Measurements from ENCODE around the gene EYA4. TPM values are rescaled to one million over a fixed set of nuclear protein-coding genes. Genes with fewer than 3 reads are reported as not detected.

Gene EYA4
- total RNA-seq, 1 donor from 2014 or later: 1.6 TPM

DNA sequence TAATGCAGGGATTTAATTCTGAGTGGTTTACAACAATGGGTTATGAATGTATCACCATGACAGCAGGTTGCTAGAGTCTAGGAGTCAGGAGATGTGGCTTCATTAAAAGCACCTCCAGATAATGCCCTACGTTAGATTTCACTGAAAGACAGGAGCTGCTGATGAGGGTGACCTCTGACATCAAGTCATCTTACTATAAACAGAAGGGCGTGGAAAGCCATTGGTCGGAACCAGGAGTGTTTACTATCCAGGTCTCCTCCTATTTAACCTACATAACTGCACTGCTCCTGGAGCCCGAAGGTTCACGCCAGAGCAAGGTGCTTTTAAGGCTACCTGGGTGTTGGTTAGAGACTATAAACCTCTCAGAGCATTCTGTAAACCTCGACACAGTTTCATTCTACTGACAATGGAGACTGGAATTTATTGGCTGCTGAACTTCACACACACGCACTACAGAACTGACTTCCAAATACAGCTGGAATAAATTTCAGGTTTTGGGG lies 128.7 kb downstream of the EYA4 start:
- Mint-ChIP-seq H3K27ac (ENCODE audit: unreplicated experiment) (no peak overlapping the region), H3K36me3 (ENCODE audit: low read depth, unreplicated experiment) (no peaks in the 10 kb centered on the region), H3K9me3 (ENCODE audit: unreplicated experiment) (no peaks in the 10 kb centered on the region), H3K27me3 (ENCODE audit: low read depth, unreplicated experiment) (no peaks in the 10 kb centered on the region), H3K4me1 (ENCODE audit: low read depth, unreplicated experiment) (no peaks in the 10 kb centered on the region), H3K4me3 (ENCODE audit: unreplicated experiment) (no peak overlapping the region)
- H3K36me3 ChIP-seq (ENCODE audit: insufficient read depth, low read length): no peaks in the 10 kb centered on the region
- TF ChIP-seq, protein P1, sequence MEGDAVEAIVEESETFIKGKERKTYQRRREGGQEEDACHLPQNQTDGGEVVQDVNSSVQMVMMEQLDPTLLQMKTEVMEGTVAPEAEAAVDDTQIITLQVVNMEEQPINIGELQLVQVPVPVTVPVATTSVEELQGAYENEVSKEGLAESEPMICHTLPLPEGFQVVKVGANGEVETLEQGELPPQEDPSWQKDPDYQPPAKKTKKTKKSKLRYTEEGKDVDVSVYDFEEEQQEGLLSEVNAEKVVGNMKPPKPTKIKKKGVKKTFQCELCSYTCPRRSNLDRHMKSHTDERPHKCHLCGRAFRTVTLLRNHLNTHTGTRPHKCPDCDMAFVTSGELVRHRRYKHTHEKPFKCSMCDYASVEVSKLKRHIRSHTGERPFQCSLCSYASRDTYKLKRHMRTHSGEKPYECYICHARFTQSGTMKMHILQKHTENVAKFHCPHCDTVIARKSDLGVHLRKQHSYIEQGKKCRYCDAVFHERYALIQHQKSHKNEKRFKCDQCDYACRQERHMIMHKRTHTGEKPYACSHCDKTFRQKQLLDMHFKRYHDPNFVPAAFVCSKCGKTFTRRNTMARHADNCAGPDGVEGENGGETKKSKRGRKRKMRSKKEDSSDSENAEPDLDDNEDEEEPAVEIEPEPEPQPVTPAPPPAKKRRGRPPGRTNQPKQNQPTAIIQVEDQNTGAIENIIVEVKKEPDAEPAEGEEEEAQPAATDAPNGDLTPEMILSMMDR (IDR thresholded peaks at IDR 0.05; ENCODE audit: insufficient read depth, low read depth, low read length): no peak
- no peak for TF ChIP-seq EZH2 (IDR thresholded peaks at IDR 0.05; ENCODE audit: insufficient read depth, low read length)
- no peak overlapping the region for H3K4me3 ChIP-seq (ENCODE audit: insufficient read depth, low read depth, low read length)
- H3K9me3 ChIP-seq (ENCODE audit: insufficient read depth, low read depth, low read length): no peaks in the 10 kb centered on the region
- no peak overlapping the region for H3K4me2 ChIP-seq (ENCODE audit: low read length)
- H3K79me2 ChIP-seq (ENCODE audit: insufficient read depth, low read length): no peaks in the 10 kb centered on the region
- no peaks in the 10 kb centered on the region for H4K20me1 ChIP-seq (ENCODE audit: insufficient read depth, low read length)
- no peak overlapping the region for H2AFZ ChIP-seq (ENCODE audit: low read depth, low read length)
- DNase-seq (ENCODE audit: low read depth) (no peak), FAIRE-seq (no peak)
- no peak overlapping the region for H3K27ac ChIP-seq (ENCODE audit: low read depth, low read length)
- H3K27me3 ChIP-seq (ENCODE audit: insufficient read depth, low read length): no peaks in the 10 kb centered on the region
- no peak overlapping the region for H3K9ac ChIP-seq (ENCODE audit: low read length)
- no peaks in the 10 kb centered on the region for H3K4me1 ChIP-seq (ENCODE audit: insufficient read depth, low read length)

DNA sequence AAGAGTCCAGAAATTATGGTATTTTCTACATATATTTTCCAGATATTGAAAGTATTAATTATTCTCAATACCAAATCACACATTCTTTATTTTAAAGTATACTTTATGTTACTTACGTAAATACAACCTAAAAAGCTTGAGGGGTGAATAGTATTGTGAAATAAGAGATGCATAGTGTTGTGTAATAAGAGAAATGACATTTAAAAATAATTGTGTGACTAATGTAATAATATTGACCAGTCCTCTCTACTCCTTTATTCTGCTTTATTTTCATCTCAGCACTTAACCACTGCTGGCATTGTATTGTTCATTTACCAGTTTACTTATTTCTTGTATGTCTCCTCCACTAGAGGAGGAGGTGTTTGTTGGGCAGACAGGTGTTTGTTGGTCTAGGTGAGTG lies 135.6 kb downstream of the EYA4 start:
- H3K4me1 Mint-ChIP-seq (ENCODE audit: low read depth, unreplicated experiment): peaks cover 4% of the 10 kb centered on the region
- Histone ChIP-seq H4K20me1 (ENCODE audit: insufficient read depth, low read length) (no peaks in the 10 kb centered on the region), H3K79me2 (ENCODE audit: insufficient read depth, low read length) (no peaks in the 10 kb centered on the region), H3K36me3 (ENCODE audit: insufficient read depth, low read length) (no peaks in the 10 kb centered on the region), H3K4me2 (ENCODE audit: low read length) (no peak overlapping the region), H3K9me3 (ENCODE audit: insufficient read depth, low read depth, low read length) (no peaks in the 10 kb centered on the region), H3K27ac (ENCODE audit: low read depth, low read length) (no peak overlapping the region), H3K27me3 (ENCODE audit: insufficient read depth, low read length) (no peaks in the 10 kb centered on the region), H3K4me3 (ENCODE audit: insufficient read depth, low read depth, low read length) (no peak overlapping the region), H3K9ac (ENCODE audit: low read length) (no peak overlapping the region), H2AFZ (ENCODE audit: low read depth, low read length) (no peak overlapping the region), H3K4me1 (ENCODE audit: insufficient read depth, low read length) (no peaks in the 10 kb centered on the region)
- no peaks in the 10 kb centered on the region for H3K36me3 Mint-ChIP-seq (ENCODE audit: low read depth, unreplicated experiment)
- H3K27ac Mint-ChIP-seq (ENCODE audit: unreplicated experiment): no peak overlapping the region
- FAIRE-seq (no peak), DNase-seq (ENCODE audit: low read depth) (no peak)
- H3K9me3 Mint-ChIP-seq (ENCODE audit: unreplicated experiment): no peaks in the 10 kb centered on the region
- no peaks in the 10 kb centered on the region for H3K27me3 Mint-ChIP-seq (ENCODE audit: low read depth, unreplicated experiment)
- TF ChIP-seq, protein P1 (IDR thresholded peaks at IDR 0.05; ENCODE audit: insufficient read depth, low read depth, low read length): no peak
- no peak for TF ChIP-seq EZH2 (IDR thresholded peaks at IDR 0.05; ENCODE audit: insufficient read depth, low read length)
- H3K4me3 Mint-ChIP-seq (ENCODE audit: unreplicated experiment): no peak overlapping the region

DNA sequence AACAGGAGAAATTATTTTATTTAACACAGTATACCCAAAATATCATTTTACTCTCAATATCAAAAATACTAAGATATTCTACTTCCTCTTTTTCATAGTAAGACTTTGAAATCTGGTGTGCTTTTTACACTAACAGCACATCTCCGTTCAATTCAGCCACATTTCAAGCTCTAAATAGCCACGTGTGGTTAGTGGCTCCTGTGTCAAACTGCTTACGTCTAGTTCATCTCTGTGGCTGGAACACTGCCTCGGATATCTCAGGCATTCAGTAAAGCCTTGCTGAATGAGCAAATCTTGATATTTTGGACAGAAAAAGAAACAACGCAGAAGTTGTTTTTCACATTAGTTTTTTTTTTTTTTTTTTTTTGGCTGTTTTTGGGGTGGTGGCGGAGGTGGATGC lies 136.1 kb downstream of the EYA4 start:
- Histone ChIP-seq H3K36me3 (ENCODE audit: insufficient read depth, low read length) (no peaks in the 10 kb centered on the region), H3K9ac (ENCODE audit: low read length) (no peak overlapping the region), H2AFZ (ENCODE audit: low read depth, low read length) (no peak overlapping the region), H3K79me2 (ENCODE audit: insufficient read depth, low read length) (no peaks in the 10 kb centered on the region), H3K4me1 (ENCODE audit: insufficient read depth, low read length) (no peaks in the 10 kb centered on the region), H3K4me2 (ENCODE audit: low read length) (no peak overlapping the region), H3K27me3 (ENCODE audit: insufficient read depth, low read length) (no peaks in the 10 kb centered on the region), H3K4me3 (ENCODE audit: insufficient read depth, low read depth, low read length) (no peak overlapping the region), H3K27ac (ENCODE audit: low read depth, low read length) (no peak overlapping the region), H3K9me3 (ENCODE audit: insufficient read depth, low read depth, low read length) (no peaks in the 10 kb centered on the region), H4K20me1 (ENCODE audit: insufficient read depth, low read length) (no peaks in the 10 kb centered on the region)
- FAIRE-seq: no peak
- no peak overlapping the region for H3K27ac Mint-ChIP-seq (ENCODE audit: unreplicated experiment)
- H3K36me3 Mint-ChIP-seq (ENCODE audit: low read depth, unreplicated experiment): no peaks in the 10 kb centered on the region
- no peak overlapping the region for H3K4me3 Mint-ChIP-seq (ENCODE audit: unreplicated experiment)
- no peak for DNase-seq (ENCODE audit: low read depth)
- peaks cover 4% of the 10 kb centered on the region for H3K4me1 Mint-ChIP-seq (ENCODE audit: low read depth, unreplicated experiment)
- no peaks in the 10 kb centered on the region for H3K27me3 Mint-ChIP-seq (ENCODE audit: low read depth, unreplicated experiment)
- no peaks in the 10 kb centered on the region for H3K9me3 Mint-ChIP-seq (ENCODE audit: unreplicated experiment)
- TF ChIP-seq EZH2 (IDR thresholded peaks at IDR 0.05; ENCODE audit: insufficient read depth, low read length): no peak
- TF ChIP-seq, protein P1 (IDR thresholded peaks at IDR 0.05; ENCODE audit: insufficient read depth, low read depth, low read length): no peak
